OCI-LY3 (cell line): ENCODE data around the gene TEAD1.

Source experiments
- H2AFZ ChIP-seq: fragments of 200-600, 300-600 bp; shearing (Covaris generic); 2 replicates; pipeline ENCODE4 v1.6.0; 2014; ENCODE audit warnings: antibody characterized with exemption, low read depth, low read length
- H3K27ac ChIP-seq: fragments of 200-600, 300-600 bp; sonication (generic); 2 replicates; pipeline ENCODE4 v1.5.1; 2014; ENCODE audit warnings: mild to moderate bottlenecking, low read length, moderate library complexity, mixed read lengths
- H3K27me3 ChIP-seq: fragments of 200-600, 300-600 bp; sonication (generic); 2 replicates; pipeline ENCODE4 v1.6.1; 2014; ENCODE audit warnings: low read depth, low read length, mixed read lengths
- H3K36me3 ChIP-seq: fragments of 200-600, 300-600 bp; sonication (generic); replicated peaks from 2 replicates; pipeline ENCODE3; 2014; ENCODE audit warnings: low read depth, low read length, mixed read lengths
- H3K4me1 ChIP-seq: fragments of 300-600, 200-600 bp; sonication (generic); 2 replicates; pipeline ENCODE4 v1.6.1; 2014; ENCODE audit warnings: low read length, mixed read lengths
- H3K4me2 ChIP-seq: fragments of 200-600, 300-600 bp; sonication (generic); 2 replicates; pipeline ENCODE4 v1.6.1; 2014; ENCODE audit warnings: low read length, mixed read lengths
- H3K4me3 ChIP-seq: fragments of 300-600, 200-600 bp; sonication (generic); 2 replicates; pipeline ENCODE4 v1.5.1; 2014; ENCODE audit warnings: antibody characterized with exemption, mild to moderate bottlenecking, low read length, moderate library complexity
- H3K79me2 ChIP-seq: fragments of 300-600, 200-600 bp; shearing (Covaris generic); 2 replicates; pipeline ENCODE4 v1.6.1; 2014; ENCODE audit warnings: mild to moderate bottlenecking, low read length, mixed read lengths
- H3K9ac ChIP-seq: fragments of 300-600, 200-600 bp; shearing (Covaris generic); 2 replicates; pipeline ENCODE4 v1.6.0; 2014; ENCODE audit warnings: mild to moderate bottlenecking, low read length, moderate library complexity
- H3K9me3 ChIP-seq: fragments of 200-600, 300-600 bp; shearing (Covaris generic); 2 replicates; pipeline ENCODE4 v1.6.1; 2014; ENCODE audit warnings: low read length, mixed read lengths; ENCODE audit not compliant: insufficient read depth
- H4K20me1 ChIP-seq: fragments of 200-600, 300-600 bp; sonication (generic); 2 replicates; pipeline ENCODE4 v1.6.1; 2016; ENCODE audit warnings: low read length, mixed read lengths; ENCODE audit not compliant: insufficient read depth
- CTCF ChIP-seq: fragments of 200-600, 300-600 bp; sonication (generic); IDR thresholded peaks from 2 replicates; pipeline ENCODE4 v1.5.1; 2014; ENCODE audit warnings: antibody characterized with exemption, low read length, low read depth
- EZH2phosphoT487 ChIP-seq: fragments of 200-600 bp; shearing (Covaris generic); IDR thresholded peaks from 2 replicates; pipeline ENCODE4 v1.6.1; 2018; ENCODE audit warnings: antibody characterized with exemption, mixed run types, low read depth

TEAD1 gene

GRCh38 chr11:12962306-12962705 is 288.1 kb downstream of the TEAD1 start:
- no peak overlapping the region for H3K9ac ChIP-seq
- no peaks in the 10 kb centered on the region for H3K79me2 ChIP-seq
- H3K9me3 ChIP-seq: no peaks in the 10 kb centered on the region
- H3K4me2 ChIP-seq: peak overlapping the region; percentile 34; the same call in 1 of the 2 replicates
- peaks cover 3% of the 10 kb centered on the region; the same call in 1 of the 2 replicates for H3K27me3 ChIP-seq
- H2AFZ ChIP-seq: peak overlapping the region; percentile 77; the same call in 1 of the 2 replicates
- no peak overlapping the region for H3K4me3 ChIP-seq
- H4K20me1 ChIP-seq: no peaks in the 10 kb centered on the region
- H3K27ac ChIP-seq: no peak overlapping the region
- TF ChIP-seq EZH2phosphoT487: no peak
- no peak for TF ChIP-seq CTCF
- H3K36me3 ChIP-seq: no peaks in the 10 kb centered on the region
- H3K4me1 ChIP-seq: peaks cover 17% of the 10 kb centered on the region

GRCh38 chr11:12963051-12963450 is 288.8 kb downstream of the TEAD1 start:
- H2AFZ ChIP-seq: no peak overlapping the region
- H3K4me1 ChIP-seq: peaks cover 17% of the 10 kb centered on the region
- H3K9ac ChIP-seq: no peak overlapping the region
- no peak overlapping the region for H3K4me2 ChIP-seq
- TF ChIP-seq CTCF (no peak), EZH2phosphoT487 (no peak)
- no peaks in the 10 kb centered on the region for H3K79me2 ChIP-seq
- no peak overlapping the region for H3K4me3 ChIP-seq
- H4K20me1 ChIP-seq: no peaks in the 10 kb centered on the region
- H3K36me3 ChIP-seq: no peaks in the 10 kb centered on the region
- no peak overlapping the region for H3K27ac ChIP-seq
- H3K27me3 ChIP-seq: peaks cover 7% of the 10 kb centered on the region; the same call in 1 of the 2 replicates
- no peaks in the 10 kb centered on the region for H3K9me3 ChIP-seq

- Histone ChIP-seq H3K27me3 (peaks cover 7% of the 10 kb centered on the region; the same call in 1 of the 2 replicates), H3K27ac (no peak overlapping the region), H3K36me3 (no peaks in the 10 kb centered on the region), H3K4me1 (peaks cover 17% of the 10 kb centered on the region), H3K79me2 (no peaks in the 10 kb centered on the region), H3K9me3 (no peaks in the 10 kb centered on the region), H2AFZ (peak overlapping the region; percentile 82), H3K9ac (peak overlapping the region; percentile 29), H4K20me1 (no peaks in the 10 kb centered on the region), H3K4me2 (peak overlapping the region; percentile 76), H3K4me3 (peak overlapping the region; percentile 66)
- TF ChIP-seq CTCF (peak; percentile 93), EZH2phosphoT487 (no peak)
These were observed 289.7 kb downstream of the TEAD1 start for GRCh38 chr11:12963792-12964536.

- Histone ChIP-seq H3K4me2 (peak overlapping the region; percentile 76), H2AFZ (peak overlapping the region; percentile 82)
These were observed 290.4 kb downstream of the TEAD1 start for GRCh38 chr11:12964650-12965049.

More at GRCh38 chr11:12964650-12965049, 290.4 kb downstream of the TEAD1 start:
- Histone ChIP-seq H4K20me1 (no peaks in the 10 kb centered on the region), H3K36me3 (no peaks in the 10 kb centered on the region), H3K4me1 (peaks cover 17% of the 10 kb centered on the region), H3K79me2 (no peaks in the 10 kb centered on the region), H3K9me3 (no peaks in the 10 kb centered on the region), H3K27me3 (peaks cover 7% of the 10 kb centered on the region; the same call in 1 of the 2 replicates), H3K27ac (no peak overlapping the region), H3K4me3 (peak overlapping the region; percentile 66), H3K9ac (peak overlapping the region; percentile 29)
- no peak for TF ChIP-seq EZH2phosphoT487
- TF ChIP-seq CTCF: no peak
